ENCODE measurements around the gene AIMP1.

Gene AIMP1

GRCh38 chr4:106323119-106323518 lies 6.8 kb downstream of the AIMP1 start:
- Histone ChIP-seq H3K4me1 (ENCODE audit: low read length) (peaks cover 19% of the 10 kb centered on the region), H4K20me1 (ENCODE audit: insufficient read depth, low read length) (no peaks in the 10 kb centered on the region), H2AFZ (ENCODE audit: low read depth, low read length) (no peak overlapping the region), H3K9ac (ENCODE audit: low read length) (no peak overlapping the region), H3K4me3 (ENCODE audit: low read length) (no peak overlapping the region), H3K9me3 (ENCODE audit: insufficient read depth, low read length) (no peaks in the 10 kb centered on the region), H3K27me3 (ENCODE audit: low read depth, low read length) (no peaks in the 10 kb centered on the region), H3K27ac (ENCODE audit: low read length) (no peak overlapping the region), H3K36me3 (replicated peaks; ENCODE audit: low read depth, low read length) (peaks cover 29% of the 10 kb centered on the region), H3K4me2 (ENCODE audit: low read length) (no peak overlapping the region), H3K79me2 (ENCODE audit: low read length) (peaks cover 43% of the 10 kb centered on the region)
- TF ChIP-seq EZH2phosphoT487 (IDR thresholded peaks at IDR 0.05; ENCODE audit: low read depth): no peak
- TF ChIP-seq, protein P1, sequence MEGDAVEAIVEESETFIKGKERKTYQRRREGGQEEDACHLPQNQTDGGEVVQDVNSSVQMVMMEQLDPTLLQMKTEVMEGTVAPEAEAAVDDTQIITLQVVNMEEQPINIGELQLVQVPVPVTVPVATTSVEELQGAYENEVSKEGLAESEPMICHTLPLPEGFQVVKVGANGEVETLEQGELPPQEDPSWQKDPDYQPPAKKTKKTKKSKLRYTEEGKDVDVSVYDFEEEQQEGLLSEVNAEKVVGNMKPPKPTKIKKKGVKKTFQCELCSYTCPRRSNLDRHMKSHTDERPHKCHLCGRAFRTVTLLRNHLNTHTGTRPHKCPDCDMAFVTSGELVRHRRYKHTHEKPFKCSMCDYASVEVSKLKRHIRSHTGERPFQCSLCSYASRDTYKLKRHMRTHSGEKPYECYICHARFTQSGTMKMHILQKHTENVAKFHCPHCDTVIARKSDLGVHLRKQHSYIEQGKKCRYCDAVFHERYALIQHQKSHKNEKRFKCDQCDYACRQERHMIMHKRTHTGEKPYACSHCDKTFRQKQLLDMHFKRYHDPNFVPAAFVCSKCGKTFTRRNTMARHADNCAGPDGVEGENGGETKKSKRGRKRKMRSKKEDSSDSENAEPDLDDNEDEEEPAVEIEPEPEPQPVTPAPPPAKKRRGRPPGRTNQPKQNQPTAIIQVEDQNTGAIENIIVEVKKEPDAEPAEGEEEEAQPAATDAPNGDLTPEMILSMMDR (IDR thresholded peaks at IDR 0.05; ENCODE audit: low read depth, low read length): no peak

GRCh38 chr4:106325800-106326199 lies 9.4 kb downstream of the AIMP1 start:
- H3K9ac ChIP-seq (ENCODE audit: low read length): no peak overlapping the region
- no peak overlapping the region for H3K27ac ChIP-seq (ENCODE audit: low read length)
- H3K27me3 ChIP-seq (ENCODE audit: low read depth, low read length): no peaks in the 10 kb centered on the region
- H2AFZ ChIP-seq (ENCODE audit: low read depth, low read length): no peak overlapping the region
- no peak for TF ChIP-seq EZH2phosphoT487 (IDR thresholded peaks at IDR 0.05; ENCODE audit: low read depth)
- TF ChIP-seq, protein P1 (IDR thresholded peaks at IDR 0.05; ENCODE audit: low read depth, low read length): no peak
- H3K79me2 ChIP-seq (ENCODE audit: low read length): peaks cover 17% of the 10 kb centered on the region
- H3K4me1 ChIP-seq (ENCODE audit: low read length): peaks cover 14% of the 10 kb centered on the region
- no peak overlapping the region for H3K4me2 ChIP-seq (ENCODE audit: low read length)
- H4K20me1 ChIP-seq (ENCODE audit: insufficient read depth, low read length): no peaks in the 10 kb centered on the region
- no peak overlapping the region for H3K4me3 ChIP-seq (ENCODE audit: low read length)
- H3K9me3 ChIP-seq (ENCODE audit: insufficient read depth, low read length): no peaks in the 10 kb centered on the region
- H3K36me3 ChIP-seq (replicated peaks; ENCODE audit: low read depth, low read length): peaks cover 25% of the 10 kb centered on the region

DNA sequence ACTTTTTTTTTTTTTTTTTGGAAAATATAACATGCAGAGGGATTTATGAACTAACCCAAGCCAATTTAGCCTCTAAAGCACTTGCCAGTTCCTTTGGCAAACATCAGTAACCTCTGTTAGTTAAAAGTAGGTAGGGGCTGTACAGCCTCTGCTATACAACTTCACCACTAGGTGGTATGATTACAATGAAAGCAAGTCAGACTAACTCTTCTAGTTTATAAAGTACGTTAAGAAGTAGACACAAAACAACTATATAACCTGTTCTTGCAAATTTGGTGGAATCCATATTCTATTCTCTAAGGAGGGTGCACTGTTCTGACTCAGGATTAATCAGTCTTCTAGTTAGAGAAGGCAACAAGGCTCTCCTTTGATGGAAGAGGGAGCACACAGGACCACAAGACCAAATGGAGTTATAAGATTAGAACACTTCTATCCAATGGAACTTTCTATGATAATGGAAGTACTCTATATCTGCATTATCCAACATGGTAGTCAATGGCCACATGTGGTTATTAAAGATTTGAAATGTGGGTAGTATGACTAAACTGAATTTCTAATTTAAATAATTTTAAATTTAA lies 12.8 kb downstream of the AIMP1 start:
- H3K79me2 ChIP-seq (ENCODE audit: low read length): peaks cover 3% of the 10 kb centered on the region; the same call in 1 of the 2 replicates
- H3K36me3 ChIP-seq (replicated peaks; ENCODE audit: low read depth, low read length): peaks cover 46% of the 10 kb centered on the region
- H4K20me1 ChIP-seq (ENCODE audit: insufficient read depth, low read length): no peaks in the 10 kb centered on the region
- H3K27ac ChIP-seq (ENCODE audit: low read length): no peak overlapping the region
- no peak overlapping the region for H3K9ac ChIP-seq (ENCODE audit: low read length)
- no peak overlapping the region for H3K4me2 ChIP-seq (ENCODE audit: low read length)
- TF ChIP-seq EZH2phosphoT487 (IDR thresholded peaks at IDR 0.05; ENCODE audit: low read depth): no peak
- TF ChIP-seq, protein P1 (IDR thresholded peaks at IDR 0.05; ENCODE audit: low read depth, low read length): peak; percentile 69
- H3K4me1 ChIP-seq (ENCODE audit: low read length): peaks cover 8% of the 10 kb centered on the region
- H2AFZ ChIP-seq (ENCODE audit: low read depth, low read length): no peak overlapping the region
- H3K4me3 ChIP-seq (ENCODE audit: low read length): no peak overlapping the region
- H3K9me3 ChIP-seq (ENCODE audit: insufficient read depth, low read length): no peaks in the 10 kb centered on the region
- no peaks in the 10 kb centered on the region for H3K27me3 ChIP-seq (ENCODE audit: low read depth, low read length)

DNA sequence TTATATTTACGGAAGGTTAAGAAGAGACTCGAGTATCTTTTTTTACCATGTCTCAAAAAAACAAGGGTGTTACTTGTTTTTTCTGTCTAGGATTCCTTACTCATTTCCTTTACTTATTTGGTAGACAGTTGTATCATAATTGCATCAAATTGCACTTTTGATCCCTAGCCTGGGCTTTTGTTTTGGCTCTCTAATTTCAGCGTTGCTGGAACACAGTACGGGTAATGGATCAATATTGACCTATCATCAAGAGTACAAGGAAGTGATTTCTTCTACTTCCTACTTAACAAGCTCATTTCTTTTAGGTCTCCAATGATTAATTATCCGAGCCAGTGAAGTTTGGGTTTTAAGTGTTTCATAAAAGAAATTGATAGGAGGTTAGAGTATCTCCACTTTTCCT lies 16.8 kb downstream of the AIMP1 start:
- no peak overlapping the region for H3K9ac ChIP-seq (ENCODE audit: low read length)
- H3K4me3 ChIP-seq (ENCODE audit: low read length): no peak overlapping the region
- H3K27me3 ChIP-seq (ENCODE audit: low read depth, low read length): no peaks in the 10 kb centered on the region
- peaks cover 46% of the 10 kb centered on the region for H3K36me3 ChIP-seq (replicated peaks; ENCODE audit: low read depth, low read length)
- no peak overlapping the region for H2AFZ ChIP-seq (ENCODE audit: low read depth, low read length)
- TF ChIP-seq, protein P1 (IDR thresholded peaks at IDR 0.05; ENCODE audit: low read depth, low read length): no peak
- no peak for TF ChIP-seq EZH2phosphoT487 (IDR thresholded peaks at IDR 0.05; ENCODE audit: low read depth)
- H3K27ac ChIP-seq (ENCODE audit: low read length): no peak overlapping the region
- no peaks in the 10 kb centered on the region for H3K9me3 ChIP-seq (ENCODE audit: insufficient read depth, low read length)
- H3K79me2 ChIP-seq (ENCODE audit: low read length): no peaks in the 10 kb centered on the region
- H4K20me1 ChIP-seq (ENCODE audit: insufficient read depth, low read length): no peaks in the 10 kb centered on the region
- H3K4me1 ChIP-seq (ENCODE audit: low read length): no peaks in the 10 kb centered on the region
- H3K4me2 ChIP-seq (ENCODE audit: low read length): no peak overlapping the region
